Keratinocyte (primary cell): Measurements from ENCODE around the gene OR4F6.

ENCODE experiments used
- CTCF ChIP-seq, 3 experiments: IDR thresholded peaks in 1 of 3; conservative IDR thresholded peaks in 1 of 3; optimal IDR thresholded peaks in 1 of 3; 2 replicates in 2 of 3; 3 replicates in 1 of 3; pipeline versions ENCODE3 to v1.5.1; 2011; ENCODE audit warnings: low read length in 3 of 3, mild to moderate bottlenecking in 3 of 3, moderate library complexity in 2 of 3, control low read depth in 1 of 3, inconsistent platforms in 1 of 3; ENCODE audit not compliant: insufficient read depth in 2 of 3; ENCODE audit errors: extremely low read depth in 1 of 3
- EZH2 ChIP-seq: IDR thresholded peaks from one replicate; pipeline ENCODE4 v1.6.1; 2012; ENCODE audit warnings: inconsistent platforms, mild to moderate bottlenecking, low read length, moderate library complexity

GRCh38 chr15:101811902-101812301 is 8.6 kb downstream of the OR4F6 start, which contains the start of gene OR4F15:
- TF ChIP-seq EZH2 (no peak), CTCF (optimal IDR thresholded peaks at IDR 0.05 in 1 of 3, IDR thresholded peaks at IDR 0.05 in 1 of 3, conservative IDR thresholded peaks at IDR 0.05 in 1 of 3; ENCODE audit: extremely low read depth in 1 of 3, insufficient read depth in 2 of 3, low read length in 3 of 3) (no peak)
